Measurements from ENCODE around the gene KRTAP4-8. TPM values are rescaled to one million over a fixed set of nuclear protein-coding genes. Genes with fewer than 3 reads are reported as not detected.
"Not testable (repeated sequence)": the region's sequence is repeated elsewhere in the genome, so short reads cannot be mapped to it uniquely, and the experiment has no call there.

Gene KRTAP4-8
- total RNA-seq, result not detected
- polyA plus RNA-seq (ENCODE audit: insufficient read depth in 1 of 8, insufficient read length in 8 of 8, low replicate concordance in 1 of 8), result not detected
- long read RNA-seq, donor 1, result 0 reads
- long read RNA-seq, donor 2, result 0 reads
- long read RNA-seq, donor 3, result 0 reads
- long read RNA-seq, donor 4, partial matches to known transcripts, result 0 of 1 reads
- long read RNA-seq, donor 4, other reads (novel, unspliced or antisense), result 0 of 1 reads
- long read RNA-seq, donor 5, partial matches to known transcripts, result 0 of 1 reads
- long read RNA-seq, donor 5, other reads (novel, unspliced or antisense), result 0 of 1 reads
- long read RNA-seq, donor 6, result 0 reads
- long read RNA-seq, donor 7, result 0 reads
- long read RNA-seq, donor 8, result 0 reads
- long read RNA-seq, donor 9, result 0 reads
- long read RNA-seq, donor 10, result 0 reads
- long read RNA-seq, donor 11, result 0 reads

GRCh38 chr17:41098042-41098441, at the start of gene KRTAP4-8:
Gene KRTAP4-8 (minus strand): TSS chr17:41098142. CDS start chr17:41098084, 58 bp downstream.
- WGBS (ENCODE audit: insufficient coverage), result 50% methylated on average over 1 of the region's 4 CpGs
- H3K27me3 ChIP-seq (ENCODE audit: control insufficient read depth, insufficient read depth, low read length), result no peaks in the 10 kb centered on the region

GRCh38 chr17:41145261-41145660, 47.3 kb upstream of the KRTAP4-8 start:
- no peak for DNase-seq
- Histone ChIP-seq H3K27ac (ENCODE audit: low read length) (no peak overlapping the region), H3K9me3 (replicated peaks; ENCODE audit: control insufficient read depth, low read depth, low read length) (peaks cover 16% of the 10 kb centered on the region), H3K36me3 (ENCODE audit: control insufficient read depth, insufficient read depth, low read length) (no peaks in the 10 kb centered on the region), H3K27me3 (ENCODE audit: control insufficient read depth, insufficient read depth, low read length) (no peaks in the 10 kb centered on the region), H3K4me1 (ENCODE audit: control insufficient read depth, insufficient read depth, low read length) (no peaks in the 10 kb centered on the region), H3K4me3 (ENCODE audit: low read length) (no peak overlapping the region)
- WGBS (ENCODE audit: insufficient coverage), result no CpG with 5 or more reads among the region's 2 CpGs

More at GRCh38 chr17:41098042-41098441, at the start of gene KRTAP4-8:
- Histone ChIP-seq H3K4me3 (ENCODE audit: low read length) (no peak within 1 kb of the TSS), H3K36me3 (ENCODE audit: control insufficient read depth, insufficient read depth, low read length) (no peaks in the 10 kb centered on the region), H3K9me3 (replicated peaks; ENCODE audit: control insufficient read depth, low read depth, low read length) (no peaks in the 10 kb centered on the region), H3K27ac (ENCODE audit: low read length) (no peak within 1 kb of the TSS), H3K4me1 (ENCODE audit: control insufficient read depth, insufficient read depth, low read length) (no peaks in the 10 kb centered on the region)
- DNase-seq, result no peak

GRCh38 chr17:41144846-41145245, 46.9 kb upstream of the KRTAP4-8 start:
- Histone ChIP-seq H3K27ac (ENCODE audit: low read length) (no peak overlapping the region), H3K4me3 (ENCODE audit: low read length) (no peak overlapping the region), H3K27me3 (ENCODE audit: control insufficient read depth, insufficient read depth, low read length) (no peaks in the 10 kb centered on the region), H3K9me3 (replicated peaks; ENCODE audit: control insufficient read depth, low read depth, low read length) (peaks cover 20% of the 10 kb centered on the region), H3K4me1 (ENCODE audit: control insufficient read depth, insufficient read depth, low read length) (no peaks in the 10 kb centered on the region), H3K36me3 (ENCODE audit: control insufficient read depth, insufficient read depth, low read length) (no peaks in the 10 kb centered on the region)
- no CpG with 5 or more reads among the region's 1 CpG for WGBS (ENCODE audit: insufficient coverage)
- DNase-seq, result no peak

DNA sequence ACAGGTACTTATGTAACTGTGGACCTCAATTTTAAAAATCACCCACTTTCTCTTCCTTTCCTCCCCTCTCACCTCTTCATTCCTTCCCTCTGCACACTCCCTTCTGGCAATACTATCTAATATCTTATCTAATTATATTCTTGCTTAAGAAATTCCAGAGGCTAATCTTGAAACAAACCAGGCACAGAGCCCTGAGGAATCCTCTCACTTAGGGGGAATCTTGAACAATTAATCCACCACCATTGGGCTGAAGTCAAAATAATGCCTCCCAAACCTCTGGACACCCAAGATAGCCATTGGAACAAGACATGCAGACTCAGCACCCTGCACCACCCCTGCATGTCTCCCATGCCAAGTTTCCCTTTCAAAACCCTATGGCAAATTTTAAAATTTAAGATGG, 43.4 kb upstream of the KRTAP4-8 start:
- no peak for DNase-seq
- Histone ChIP-seq H3K4me1 (ENCODE audit: control insufficient read depth, insufficient read depth, low read length) (no peaks in the 10 kb centered on the region), H3K4me3 (ENCODE audit: low read length) (no peak overlapping the region), H3K9me3 (replicated peaks; ENCODE audit: control insufficient read depth, low read depth, low read length) (peaks cover 23% of the 10 kb centered on the region), H3K36me3 (ENCODE audit: control insufficient read depth, insufficient read depth, low read length) (no peaks in the 10 kb centered on the region), H3K27me3 (ENCODE audit: control insufficient read depth, insufficient read depth, low read length) (no peaks in the 10 kb centered on the region), H3K27ac (ENCODE audit: low read length) (no peak overlapping the region)

DNA sequence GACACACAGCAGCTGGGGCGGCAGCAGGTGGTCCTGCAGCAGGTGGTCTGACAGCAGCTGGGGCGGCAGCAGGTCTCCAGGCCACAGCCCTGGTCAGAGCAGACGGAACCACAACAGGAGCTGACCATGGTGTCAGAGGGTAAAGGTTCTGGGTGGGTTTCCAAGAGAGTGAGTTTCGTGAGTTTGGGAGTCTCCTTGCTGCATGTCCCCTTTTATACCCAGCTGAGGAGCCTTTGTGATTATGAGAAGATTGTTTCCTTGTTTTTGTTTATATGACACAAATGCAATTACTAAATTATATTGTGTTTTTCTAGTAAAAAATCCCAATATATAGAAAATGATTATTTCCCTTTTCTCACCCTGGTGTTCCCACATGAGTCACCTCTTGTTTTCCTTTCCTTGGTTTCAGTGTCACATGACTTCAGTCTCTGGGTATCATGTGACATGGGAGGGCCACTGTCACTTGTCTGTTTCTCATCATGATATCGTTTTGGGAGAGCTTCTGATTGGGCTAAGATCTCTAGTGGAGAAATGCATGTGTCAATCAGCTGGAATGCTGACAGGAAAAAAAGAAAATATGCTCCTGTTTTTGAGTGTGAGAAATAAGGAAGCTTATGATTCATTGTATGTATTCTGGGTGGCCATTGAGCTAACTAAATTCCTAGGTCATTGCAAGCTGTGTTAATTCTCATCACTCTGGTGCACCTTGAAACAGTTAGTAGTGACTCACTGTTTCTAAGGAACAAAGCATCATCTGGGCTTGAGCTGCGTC, 42.6 kb upstream of the KRTAP4-8 start, which contains the start of gene KRTAP4-6:
TSS of gene KRTAP4-6 (minus strand) at position 185 of the 772 bp plus-strand sequence. CDS start at position 128, 57 bp downstream.
- H3K4me1 ChIP-seq (ENCODE audit: control insufficient read depth, insufficient read depth, low read length), result no peaks in the 10 kb centered on the region
- no peak within 1 kb of the TSS for H3K4me3 ChIP-seq (ENCODE audit: low read length)
- H3K27ac ChIP-seq (ENCODE audit: low read length), result no peak within 1 kb of the TSS
- WGBS (ENCODE audit: insufficient coverage), result 98% methylated on average over 4 of the region's 6 CpGs
- H3K9me3 ChIP-seq (replicated peaks; ENCODE audit: control insufficient read depth, low read depth, low read length), result peaks cover 23% of the 10 kb centered on the region
- H3K36me3 ChIP-seq (ENCODE audit: control insufficient read depth, insufficient read depth, low read length), result no peaks in the 10 kb centered on the region
- no peaks in the 10 kb centered on the region for H3K27me3 ChIP-seq (ENCODE audit: control insufficient read depth, insufficient read depth, low read length)
- no peak for DNase-seq

- H3K9me3 ChIP-seq (replicated peaks; ENCODE audit: control insufficient read depth, low read depth, low read length), result peaks cover 23% of the 10 kb centered on the region
- DNase-seq; H3K27ac ChIP-seq (ENCODE audit: low read length); H3K36me3 ChIP-seq (ENCODE audit: control insufficient read depth, insufficient read depth, low read length); H3K27me3 ChIP-seq (ENCODE audit: control insufficient read depth, insufficient read depth, low read length); H3K4me1 ChIP-seq (ENCODE audit: control insufficient read depth, insufficient read depth, low read length); H3K4me3 ChIP-seq (ENCODE audit: low read length): not testable (repeated sequence)
- WGBS (ENCODE audit: insufficient coverage), result 86% methylated on average over 12 of the region's 12 CpGs
Observed at GRCh38 chr17:41139865-41140264, 41.9 kb upstream of the KRTAP4-8 start.

GRCh38 chr17:41133880-41134735, 36.2 kb upstream of the KRTAP4-8 start:
- DNase-seq, result no peak
- H3K4me1 ChIP-seq (ENCODE audit: control insufficient read depth, insufficient read depth, low read length), result no peaks in the 10 kb centered on the region
- no peak overlapping the region for H3K4me3 ChIP-seq (ENCODE audit: low read length)
- no peaks in the 10 kb centered on the region for H3K27me3 ChIP-seq (ENCODE audit: control insufficient read depth, insufficient read depth, low read length)
- no peaks in the 10 kb centered on the region for H3K36me3 ChIP-seq (ENCODE audit: control insufficient read depth, insufficient read depth, low read length)
- H3K9me3 ChIP-seq (replicated peaks; ENCODE audit: control insufficient read depth, low read depth, low read length), result no peaks in the 10 kb centered on the region
- 83% methylated on average over 1 of the region's 2 CpGs for WGBS (ENCODE audit: insufficient coverage)
- no peak overlapping the region for H3K27ac ChIP-seq (ENCODE audit: low read length)

DNA sequence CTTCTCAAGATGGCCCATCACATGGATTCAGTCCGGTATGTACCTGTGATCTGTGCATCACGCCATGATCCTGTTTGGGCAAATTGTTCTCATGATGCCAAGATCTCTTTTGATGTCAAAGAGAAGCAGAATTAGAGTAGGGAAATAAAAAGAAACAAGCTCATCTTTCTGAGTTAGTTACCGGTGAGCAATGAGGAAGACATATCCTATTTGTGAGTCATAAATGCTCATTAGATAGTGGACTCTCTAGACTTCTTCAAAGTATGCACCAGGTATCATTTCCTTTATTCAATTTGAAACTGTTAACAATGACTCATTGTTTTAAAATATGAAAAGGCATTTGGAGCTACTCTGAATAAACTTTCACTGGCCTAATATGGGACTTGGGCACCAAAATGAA, 34.0 kb upstream of the KRTAP4-8 start:
- H3K4me1 ChIP-seq (ENCODE audit: control insufficient read depth, insufficient read depth, low read length), result no peaks in the 10 kb centered on the region
- H3K9me3 ChIP-seq (replicated peaks; ENCODE audit: control insufficient read depth, low read depth, low read length), result no peaks in the 10 kb centered on the region
- WGBS (ENCODE audit: insufficient coverage), result no CpG with 5 or more reads among the region's 3 CpGs
- no peak for DNase-seq
- H3K4me3 ChIP-seq (ENCODE audit: low read length), result no peak overlapping the region
- no peak overlapping the region for H3K27ac ChIP-seq (ENCODE audit: low read length)
- H3K27me3 ChIP-seq (ENCODE audit: control insufficient read depth, insufficient read depth, low read length), result no peaks in the 10 kb centered on the region
- no peaks in the 10 kb centered on the region for H3K36me3 ChIP-seq (ENCODE audit: control insufficient read depth, insufficient read depth, low read length)

DNA sequence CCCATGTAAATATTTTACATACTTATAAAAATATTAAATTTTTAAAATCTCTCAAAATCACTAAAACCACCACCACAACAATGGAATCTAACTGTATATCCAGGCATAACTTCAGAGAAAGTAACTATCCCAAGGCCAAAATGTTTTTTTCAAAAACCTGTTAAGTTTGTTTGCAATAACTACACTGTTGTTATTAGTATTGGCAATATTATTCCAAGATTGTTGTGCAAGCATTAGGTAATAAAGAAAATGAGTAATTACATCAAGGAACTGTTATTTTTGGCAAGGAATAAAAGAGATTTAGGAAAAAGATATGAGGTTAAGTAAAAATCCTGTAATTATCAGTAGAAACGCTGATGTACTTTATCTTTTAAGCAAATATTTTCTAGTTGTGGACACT, 29.4 kb upstream of the KRTAP4-8 start:
- Histone ChIP-seq H3K4me3 (ENCODE audit: low read length) (no peak overlapping the region), H3K9me3 (replicated peaks; ENCODE audit: control insufficient read depth, low read depth, low read length) (peaks cover 2% of the 10 kb centered on the region), H3K27ac (ENCODE audit: low read length) (no peak overlapping the region), H3K27me3 (ENCODE audit: control insufficient read depth, insufficient read depth, low read length) (no peaks in the 10 kb centered on the region), H3K4me1 (ENCODE audit: control insufficient read depth, insufficient read depth, low read length) (no peaks in the 10 kb centered on the region), H3K36me3 (ENCODE audit: control insufficient read depth, insufficient read depth, low read length) (no peaks in the 10 kb centered on the region)
- WGBS (ENCODE audit: insufficient coverage), result no CpG with 5 or more reads among the region's 1 CpG
- no peak for DNase-seq

DNA sequence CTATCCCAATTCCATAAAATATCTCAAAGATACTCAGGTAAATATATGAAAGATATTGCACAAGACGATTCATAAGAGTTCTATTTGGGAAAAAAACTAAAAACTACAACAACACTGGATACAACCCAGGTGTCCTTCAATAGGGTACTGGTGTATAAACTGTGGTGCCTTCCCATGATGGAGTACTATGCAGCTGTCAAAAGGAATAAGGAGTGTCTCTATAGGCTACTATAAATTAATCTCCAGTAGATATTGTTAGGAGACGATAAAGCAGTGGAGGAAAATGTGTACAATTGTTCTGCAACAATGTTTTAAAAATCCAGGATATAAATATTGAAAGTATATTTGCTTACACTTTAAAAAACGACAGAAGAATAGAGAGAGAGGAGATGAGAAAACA, 28.5 kb upstream of the KRTAP4-8 start:
- Histone ChIP-seq H3K27ac (ENCODE audit: low read length) (no peak overlapping the region), H3K9me3 (replicated peaks; ENCODE audit: control insufficient read depth, low read depth, low read length) (peaks cover 2% of the 10 kb centered on the region), H3K27me3 (ENCODE audit: control insufficient read depth, insufficient read depth, low read length) (no peaks in the 10 kb centered on the region), H3K4me3 (ENCODE audit: low read length) (no peak overlapping the region), H3K36me3 (ENCODE audit: control insufficient read depth, insufficient read depth, low read length) (no peaks in the 10 kb centered on the region), H3K4me1 (ENCODE audit: control insufficient read depth, insufficient read depth, low read length) (no peaks in the 10 kb centered on the region)
- WGBS (ENCODE audit: insufficient coverage), result no CpG with 5 or more reads among the region's 3 CpGs
- no peak for DNase-seq

All from muscle of leg (tissue), 16 donors.